OCI-LY7 (cell line): ENCODE results near the gene PCYT2. TPM values are rescaled to one million over a fixed set of nuclear protein-coding genes. Genes with fewer than 3 reads are reported as not detected.

Experiments
- BruUV-seq: library from RNA; stranded (reverse); fragments of 400-500 nt; replicated peaks from 2 replicates; lab custom pipeline; 2021; lab: Mats Ljungman, UMichigan
- CTCF ChIA-PET: fragments of 300-600 bp; sonication (Branson Sonifier 250); formaldehyde crosslinking; loops from one replicate; lab custom pipeline; 2022; ENCODE audit warnings: antibody characterized with exemption; ENCODE audit not compliant: unreplicated experiment; lab: Charles Lee
- POLR2A ChIA-PET: fragments of 300-600 bp; sonication (Branson Sonifier 250); formaldehyde crosslinking; loops from one replicate; lab custom pipeline; 2022; ENCODE audit warnings: antibody characterized with exemption; lab: Charles Lee
- DNase-seq: peaks from one replicate; pipeline ENCODE4 v3.0.0-alpha.2; 2015; ENCODE audit warnings: low spot score
- H2AFZ ChIP-seq: fragments of 200-600 bp; sonication (generic), shearing (Covaris generic); 2 replicates; pipeline ENCODE4 v1.6.1; 2014; ENCODE audit warnings: mild to moderate bottlenecking, antibody characterized with exemption, low read length, moderate library complexity
- H3K27ac ChIP-seq: fragments of 200-600 bp; sonication (generic); 2 replicates; pipeline ENCODE4 v1.5.1; 2014; ENCODE audit warnings: mixed run types, low read depth, mild to moderate bottlenecking, moderate library complexity, low read length, inconsistent platforms; ENCODE audit not compliant: poor library complexity, severe bottlenecking
- H3K36me3 ChIP-seq: fragments of 200-600 bp; sonication (generic); 2 replicates; pipeline ENCODE4 v1.6.1; 2014; ENCODE audit warnings: mild to moderate bottlenecking, antibody characterized with exemption, low read length, moderate library complexity, mixed read lengths; ENCODE audit not compliant: insufficient read depth
- H3K4me1 ChIP-seq: fragments of 200-600 bp; sonication (generic); 2 replicates; pipeline ENCODE4 v1.5.1; 2014; ENCODE audit warnings: mild to moderate bottlenecking, low read length; ENCODE audit not compliant: insufficient read depth, poor library complexity, severe bottlenecking
- H3K4me2 ChIP-seq: fragments of 200-600 bp; sonication (generic); 2 replicates; pipeline ENCODE4 v1.6.1; 2014; ENCODE audit warnings: mild to moderate bottlenecking, low read length
- H3K4me3 ChIP-seq: fragments of 200-600 bp; sonication (generic); 2 replicates; pipeline ENCODE4 v1.5.1; 2014; ENCODE audit warnings: mild to moderate bottlenecking, low read depth, low read length; ENCODE audit not compliant: poor library complexity, severe bottlenecking
- H3K79me2 ChIP-seq: fragments of 200-600 bp; sonication (generic); 2 replicates; pipeline ENCODE4 v1.6.1; 2016; ENCODE audit warnings: low read depth, mild to moderate bottlenecking, low read length, moderate library complexity, mixed read lengths; ENCODE audit not compliant: insufficient read depth
- H3K9me2 ChIP-seq: fragments of 200-600 bp; sonication (generic); 2 replicates; pipeline ENCODE4 v1.6.1; 2016; ENCODE audit warnings: mild to moderate bottlenecking, low read length, mixed read lengths; ENCODE audit not compliant: insufficient read depth
- H3K9me3 ChIP-seq: fragments of 200-600 bp; sonication (generic); 2 replicates; pipeline ENCODE4 v1.6.1; 2014; ENCODE audit warnings: mild to moderate bottlenecking, mixed run types, low read length, mixed read lengths
- H4K20me1 ChIP-seq: fragments of 200-600 bp; sonication (generic); 2 replicates; pipeline ENCODE4 v1.6.1; 2014; ENCODE audit warnings: mild to moderate bottlenecking, antibody characterized with exemption, low read length, moderate library complexity, mixed read lengths; ENCODE audit not compliant: insufficient read depth
- EZH2phosphoT487 ChIP-seq: fragments of 200-600 bp; sonication (generic); IDR thresholded peaks from 2 replicates; pipeline ENCODE4 v1.6.1; 2018; ENCODE audit warnings: low read depth, borderline replicate concordance, mild to moderate bottlenecking, mixed run types, antibody characterized with exemption, low read length, moderate library complexity, mixed read lengths
- intact Hi-C: fragments of 100-400 bp; cut with micrococcal nuclease; formaldehyde crosslinking; loops from one replicate; pipeline ENCODE4 v1.10.0; 2022; ENCODE audit not compliant: unreplicated experiment
- total RNA-seq, 2 experiments: library from RNA; depleted of rRNA in 1 of 2; stranded (reverse); fragments of >200 nt in 1 of 2; shearing (Covaris generic) in 1 of 2; gene quantifications; 2 replicates each; pipeline ENCODE4 v1.2.3, GENCODE V29; 2014 to 2022
- TF ChIP-seq, protein P1 (sequence below): fragments of 200-600 bp; sonication (generic); conservative IDR thresholded peaks from 2 replicates; pipeline ENCODE4 v1.5.1; 2014; ENCODE audit warnings: mild to moderate bottlenecking, antibody characterized with exemption, low read length, moderate library complexity, mixed read lengths

Gene PCYT2
- total RNA-seq, 2 experiments from 2014 or later: 70.1 to 104 TPM

DNA sequence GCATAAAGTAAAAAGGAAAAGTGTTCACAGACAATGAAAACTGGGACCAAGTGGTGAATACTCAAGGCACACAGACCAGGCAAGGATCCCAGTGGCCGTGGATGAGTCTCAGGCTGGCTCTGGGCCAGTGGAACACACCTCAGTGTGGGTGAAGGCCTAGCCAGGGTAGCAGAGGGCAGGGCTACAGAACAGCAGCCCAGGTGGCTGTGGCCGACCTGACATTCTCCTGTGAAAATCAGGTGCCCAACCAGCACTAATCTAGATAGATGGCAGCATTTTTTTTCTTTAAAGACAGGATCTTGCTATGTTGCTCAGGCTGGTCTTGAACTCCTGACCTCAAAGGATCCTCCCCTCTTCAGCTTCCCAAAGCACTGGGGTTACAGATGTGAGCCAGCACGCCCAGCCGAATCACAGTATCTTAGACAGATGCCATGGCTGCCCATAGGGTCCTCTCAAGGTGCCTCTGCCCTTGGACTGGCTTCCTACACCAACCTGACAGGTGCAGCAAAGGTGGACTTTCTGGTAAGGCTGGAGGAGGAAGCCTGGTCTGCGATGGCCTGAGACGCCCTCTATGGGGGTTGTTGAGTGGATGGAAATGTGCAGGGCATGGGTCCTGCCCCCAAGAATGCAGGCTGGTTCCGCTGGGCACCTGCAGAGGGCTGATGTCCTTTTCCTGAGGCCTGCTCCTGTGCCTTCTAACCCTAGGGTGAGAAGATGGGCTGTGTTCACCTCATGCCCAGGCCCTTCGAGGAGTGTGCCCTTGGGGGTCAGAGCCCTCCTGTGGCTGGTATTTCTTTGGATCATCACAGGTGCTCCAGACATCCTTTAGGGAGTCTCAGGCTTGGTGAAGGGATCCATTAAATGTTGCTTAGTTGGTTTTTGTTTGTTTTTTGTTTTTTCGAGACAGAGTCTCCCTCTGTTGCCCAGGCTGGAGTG is 47.1 kb downstream of the PCYT2 start:
- CTCF ChIA-PET: no interaction called here
- TF ChIP-seq EZH2phosphoT487: no peak
- TF ChIP-seq, protein P1, sequence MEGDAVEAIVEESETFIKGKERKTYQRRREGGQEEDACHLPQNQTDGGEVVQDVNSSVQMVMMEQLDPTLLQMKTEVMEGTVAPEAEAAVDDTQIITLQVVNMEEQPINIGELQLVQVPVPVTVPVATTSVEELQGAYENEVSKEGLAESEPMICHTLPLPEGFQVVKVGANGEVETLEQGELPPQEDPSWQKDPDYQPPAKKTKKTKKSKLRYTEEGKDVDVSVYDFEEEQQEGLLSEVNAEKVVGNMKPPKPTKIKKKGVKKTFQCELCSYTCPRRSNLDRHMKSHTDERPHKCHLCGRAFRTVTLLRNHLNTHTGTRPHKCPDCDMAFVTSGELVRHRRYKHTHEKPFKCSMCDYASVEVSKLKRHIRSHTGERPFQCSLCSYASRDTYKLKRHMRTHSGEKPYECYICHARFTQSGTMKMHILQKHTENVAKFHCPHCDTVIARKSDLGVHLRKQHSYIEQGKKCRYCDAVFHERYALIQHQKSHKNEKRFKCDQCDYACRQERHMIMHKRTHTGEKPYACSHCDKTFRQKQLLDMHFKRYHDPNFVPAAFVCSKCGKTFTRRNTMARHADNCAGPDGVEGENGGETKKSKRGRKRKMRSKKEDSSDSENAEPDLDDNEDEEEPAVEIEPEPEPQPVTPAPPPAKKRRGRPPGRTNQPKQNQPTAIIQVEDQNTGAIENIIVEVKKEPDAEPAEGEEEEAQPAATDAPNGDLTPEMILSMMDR: peak; percentile 61

DNA sequence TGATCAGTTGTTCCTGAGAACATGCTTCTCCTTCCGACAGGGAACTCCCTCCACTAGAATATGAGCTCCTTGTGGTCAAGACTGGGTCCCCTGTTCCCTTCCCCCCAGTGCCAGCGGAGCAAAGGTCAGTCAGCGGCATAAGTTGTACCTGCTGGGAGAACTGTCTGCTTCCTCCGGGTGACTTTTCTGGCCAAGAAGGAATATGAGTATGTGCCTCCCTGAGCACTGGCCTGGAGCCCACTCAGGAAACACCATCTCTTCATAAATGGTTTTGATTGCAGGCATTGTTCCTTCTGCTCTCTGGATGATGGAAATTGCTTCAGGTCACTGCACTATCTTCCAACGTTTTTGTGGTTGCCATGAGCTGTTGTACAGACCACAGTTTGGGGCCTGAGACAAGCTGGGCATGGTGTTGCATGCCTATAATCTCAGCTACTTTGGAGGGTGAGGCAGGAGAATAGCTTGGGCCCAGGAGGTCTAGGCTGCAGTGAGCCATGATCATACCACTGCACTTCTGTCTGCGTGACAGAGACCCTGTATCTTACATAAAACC is 48.0 kb downstream of the PCYT2 start:
- intact Hi-C loops: no loop called here
- peak overlapping the region; percentile 77 for H3K4me3 ChIP-seq
- no TSS peak for BruUV-seq
- no peaks in the 10 kb centered on the region for H3K9me2 ChIP-seq
- POLR2A ChIA-PET: interaction anchor here (0.8 kb wide), 1 partner anchor 152 kb away, joined by 5 read pairs; no protein-coding TSS in a partner anchor
- H2AFZ ChIP-seq: no peak overlapping the region
- DNase-seq: no peak
- H3K4me1 ChIP-seq: peaks cover 62% of the 10 kb centered on the region
- peak overlapping the region; percentile 85 for H3K4me2 ChIP-seq
- H4K20me1 ChIP-seq: peaks cover 19% of the 10 kb centered on the region; the same call in 1 of the 2 replicates
- H3K79me2 ChIP-seq: peaks cover 47% of the 10 kb centered on the region
- TF ChIP-seq, protein P1: no peak
- no peak for TF ChIP-seq EZH2phosphoT487
- no peaks in the 10 kb centered on the region for H3K9me3 ChIP-seq
- no peak overlapping the region for H3K27ac ChIP-seq
- peaks cover 72% of the 10 kb centered on the region for H3K36me3 ChIP-seq
- CTCF ChIA-PET: interaction anchor here (0.5 kb wide), 1 partner anchor 79 kb away, joined by 6 read pairs; no protein-coding TSS in a partner anchor

More for the DNA sequence above, 47.1 kb downstream of the PCYT2 start:
- intact Hi-C loops: no loop called here
- no TSS peak for BruUV-seq
- peaks cover 14% of the 10 kb centered on the region; the same call in 1 of the 2 replicates for H4K20me1 ChIP-seq
- no peak overlapping the region for H3K27ac ChIP-seq
- peaks cover 42% of the 10 kb centered on the region for H3K79me2 ChIP-seq
- POLR2A ChIA-PET: interaction anchor here (0.8 kb wide), 1 partner anchor 153 kb away, joined by 5 read pairs; no protein-coding TSS in a partner anchor
- peaks cover 72% of the 10 kb centered on the region for H3K36me3 ChIP-seq
- no peak overlapping the region for H2AFZ ChIP-seq
- H3K9me3 ChIP-seq: no peaks in the 10 kb centered on the region
- peak overlapping the region; percentile 85 for H3K4me2 ChIP-seq
- peak; percentile 47 for DNase-seq
- peaks cover 62% of the 10 kb centered on the region for H3K4me1 ChIP-seq
- H3K9me2 ChIP-seq: no peaks in the 10 kb centered on the region
- H3K4me3 ChIP-seq: no peak overlapping the region
